Stimulated activated CD4-positive, alpha-beta T cell treated with anti-CD3 and anti-CD28 coated beads, Interleukin-15, amount 100 ng/mL, for 1 hour (primary cell): ENCODE results near the gene MTHFD1.
"Not testable (repeated sequence)": the region's sequence is repeated elsewhere in the genome, so short reads cannot be mapped to it uniquely, and the experiment has no call there.

Experiments used
- DNase-seq, 2 donors: peaks; one replicate each; pipeline ENCODE4 v3.0.0-alpha.2; 2020; ENCODE audit warnings: low read depth in 1 of 2, low spot score in 1 of 2

Gene MTHFD1

DNA sequence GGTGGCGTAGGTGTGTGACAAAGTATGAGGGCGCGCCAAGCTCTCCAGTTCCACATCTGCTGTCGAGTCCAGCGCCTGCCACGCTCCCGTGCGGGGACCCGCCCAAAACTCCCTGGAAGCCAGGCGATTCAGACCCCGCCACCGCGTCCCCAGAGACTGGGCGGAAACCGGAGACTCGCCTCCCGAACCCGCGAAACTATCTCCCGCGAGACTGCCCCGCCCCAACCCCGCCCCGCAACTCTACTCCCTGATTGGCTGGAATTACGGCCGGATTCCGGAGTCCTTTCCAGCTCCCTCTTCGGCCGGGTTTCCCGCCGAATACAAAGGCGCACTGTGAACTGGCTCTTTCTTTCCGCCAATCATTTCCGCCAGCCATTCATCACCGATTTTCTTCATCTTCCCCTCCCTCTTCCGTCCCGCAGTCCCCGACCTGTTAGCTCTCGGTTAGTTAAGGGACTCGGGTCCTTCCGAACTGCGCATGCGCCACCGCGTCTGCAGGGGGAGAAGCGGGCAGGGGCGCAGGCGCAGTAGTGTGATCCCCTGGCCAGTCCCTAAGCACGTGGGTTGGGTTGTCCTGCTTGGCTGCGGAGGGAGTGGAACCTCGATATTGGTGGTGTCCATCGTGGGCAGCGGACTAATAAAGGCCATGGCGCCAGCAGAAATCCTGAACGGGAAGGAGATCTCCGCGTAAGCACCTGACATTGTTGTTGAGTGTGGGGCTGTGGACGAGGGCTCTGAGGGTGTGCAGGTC is at the start of gene MTHFD1:
TSS of gene MTHFD1 (plus strand) at position 572 of the 751 bp plus-strand sequence. CDS start at position 647, 75 bp downstream.
- DNase-seq: peak; percentile 91 to 95

GRCh38 chr14:64338616-64339316 is 49.4 kb upstream of the MTHFD1 start:
- peak; percentile 57 to 82 for DNase-seq

GRCh38 chr14:64340560-64341196 is 47.5 kb upstream of the MTHFD1 start:
- no peak for DNase-seq

DNA sequence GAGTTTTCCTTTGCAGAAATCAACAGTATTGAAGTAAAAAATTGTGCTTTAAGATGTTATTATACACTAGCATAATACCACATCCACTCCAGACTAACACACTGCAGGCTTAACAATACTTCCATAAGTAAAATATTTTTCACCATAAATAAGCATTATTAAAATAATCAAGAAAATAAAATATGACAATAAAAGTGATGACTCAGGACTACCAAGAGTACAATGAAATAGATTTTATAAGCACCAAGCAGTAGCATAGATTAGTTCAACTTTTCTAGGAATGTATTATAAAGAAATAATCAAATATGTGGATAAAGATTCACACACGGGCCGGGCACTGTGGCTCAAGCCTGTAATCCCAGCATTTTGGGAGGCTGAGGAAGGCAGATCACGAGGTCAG is 40.4 kb upstream of the MTHFD1 start:
- no peak for DNase-seq

- no peak for DNase-seq
Measured at GRCh38 chr14:64349741-64350490, 38.2 kb upstream of the MTHFD1 start.

GRCh38 chr14:64363265-64363846 is 24.8 kb upstream of the MTHFD1 start:
- no peak for DNase-seq

DNA sequence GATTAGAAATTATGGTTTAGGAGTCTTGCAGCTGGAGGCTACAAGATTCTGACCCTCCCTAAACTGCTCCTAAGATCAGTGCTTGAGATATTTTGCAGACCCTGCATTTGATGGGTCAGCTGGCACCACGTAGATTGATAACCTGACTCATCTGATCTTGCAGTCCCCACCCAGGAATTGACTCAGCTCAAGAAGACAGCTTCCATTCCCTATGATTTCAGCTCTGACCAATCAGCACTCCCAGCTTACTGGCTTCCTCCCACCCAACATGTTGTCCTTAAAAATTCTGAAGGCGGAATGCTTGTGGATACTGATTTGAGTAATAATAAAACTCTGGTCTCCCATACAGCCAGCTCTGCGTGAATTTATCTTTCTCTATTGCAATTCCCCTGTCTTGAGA is 23.2 kb upstream of the MTHFD1 start:
- no peak for DNase-seq

GRCh38 chr14:64365358-64365889 is 22.7 kb upstream of the MTHFD1 start:
- DNase-seq: not testable (repeated sequence)

GRCh38 chr14:64369201-64369600 is 19.0 kb upstream of the MTHFD1 start:
- no peak for DNase-seq

DNA sequence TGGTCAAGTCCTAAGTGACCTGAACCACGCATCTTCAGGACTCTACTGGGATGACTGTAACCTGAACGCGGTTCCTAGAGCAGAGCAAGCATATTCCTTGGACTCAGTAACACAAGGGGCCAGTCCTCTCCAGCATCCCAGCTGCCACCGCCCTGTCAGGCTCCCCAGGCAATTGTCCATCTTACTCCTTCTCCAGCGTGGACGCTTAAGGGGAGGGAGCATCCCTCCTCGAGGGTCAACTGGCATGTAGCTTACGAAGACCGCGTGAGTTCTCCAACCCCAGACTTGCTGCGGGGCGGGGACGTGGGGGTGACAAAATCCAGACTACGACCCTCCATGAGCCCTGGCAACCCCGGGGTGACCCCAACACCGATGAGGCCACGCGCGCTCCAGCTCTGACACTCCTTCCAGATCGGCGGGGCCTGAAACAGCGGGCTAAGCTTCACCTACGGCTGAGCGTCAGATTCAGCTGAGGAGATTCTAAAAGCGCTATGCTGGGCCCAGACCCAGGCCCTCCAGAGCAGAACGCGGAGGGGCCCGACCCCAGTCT is 846 bp upstream of the MTHFD1 start:
- no peak for DNase-seq

- no peak for DNase-seq
Measured at GRCh38 chr14:64388533-64389285, 556 bp downstream of the MTHFD1 start.

- no peak for DNase-seq
Measured at GRCh38 chr14:64391113-64391725, 3.1 kb downstream of the MTHFD1 start.

DNA sequence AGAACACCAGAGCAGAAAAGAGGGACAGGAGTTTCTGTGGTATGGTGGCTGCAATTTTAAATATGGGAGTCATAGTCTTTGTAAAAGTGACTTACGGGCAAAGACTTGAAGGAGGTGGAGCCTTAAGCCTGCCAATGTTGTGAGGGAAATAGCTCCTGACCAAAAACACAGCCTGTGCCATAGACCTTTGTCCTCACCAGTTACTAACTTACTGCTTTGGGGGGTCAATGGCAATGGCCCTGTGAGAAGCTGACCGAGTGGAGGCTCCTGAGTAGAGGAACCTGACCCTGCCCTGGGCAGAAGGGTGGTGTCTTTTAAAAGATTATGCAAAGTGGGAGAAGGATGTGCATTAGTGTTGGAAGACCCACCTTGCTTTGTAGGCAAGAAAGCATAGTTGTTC is 3.8 kb downstream of the MTHFD1 start:
- no peak for DNase-seq

GRCh38 chr14:64393189-64393726 is 5.1 kb downstream of the MTHFD1 start:
- not testable (repeated sequence) for DNase-seq

DNA sequence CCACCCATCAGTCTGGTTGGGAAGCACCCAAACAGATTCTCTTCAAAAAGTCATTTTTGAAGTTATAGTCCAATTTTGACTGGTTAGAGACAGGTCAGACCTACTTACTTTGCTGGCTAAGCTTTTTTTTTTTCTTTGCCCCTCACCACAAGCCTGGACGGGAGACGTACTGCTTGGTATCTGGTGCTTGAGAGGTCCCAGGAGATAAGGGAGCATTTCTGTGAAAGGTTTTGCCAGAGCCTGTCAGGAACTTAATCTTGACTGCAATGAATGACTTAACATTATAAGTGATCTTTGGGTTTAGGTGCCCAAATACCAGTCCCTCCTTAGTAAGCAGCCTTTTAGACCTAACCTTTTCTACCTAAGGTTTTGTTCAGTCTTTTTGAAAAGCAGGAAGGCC is 6.3 kb downstream of the MTHFD1 start:
- no peak for DNase-seq

DNA sequence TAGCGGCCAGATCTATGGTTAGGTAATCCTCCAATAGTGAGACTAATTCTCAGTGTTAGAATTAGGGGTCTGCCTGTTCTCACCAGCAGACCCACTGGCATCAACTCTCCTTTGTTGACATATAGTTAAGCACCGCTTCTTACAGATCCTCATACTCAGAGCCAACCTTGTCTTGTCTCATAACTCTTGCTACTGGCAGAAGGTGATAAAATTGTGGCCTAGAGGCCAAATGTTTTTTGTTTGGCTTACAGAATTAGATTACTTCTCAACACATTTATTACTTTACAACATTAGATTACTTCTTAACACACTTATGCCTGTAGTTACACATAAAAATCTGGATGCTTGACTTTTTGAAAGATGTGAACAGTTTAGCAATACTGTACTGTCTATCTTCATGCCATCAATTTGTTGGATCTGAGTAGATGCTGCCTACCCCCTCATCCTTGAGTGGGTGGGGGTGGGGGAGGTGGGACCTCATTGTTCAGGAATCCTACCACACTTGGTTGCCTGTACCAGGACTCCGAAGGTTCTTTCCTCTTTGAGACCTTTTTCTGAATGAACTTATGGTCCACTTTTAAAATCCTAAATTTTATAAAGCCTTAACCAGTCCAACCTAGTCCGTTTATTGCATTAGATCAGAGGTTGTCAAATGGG is 7.0 kb downstream of the MTHFD1 start:
- no peak for DNase-seq

- DNase-seq: no peak
Measured at GRCh38 chr14:64400829-64401459, 12.8 kb downstream of the MTHFD1 start.

DNA sequence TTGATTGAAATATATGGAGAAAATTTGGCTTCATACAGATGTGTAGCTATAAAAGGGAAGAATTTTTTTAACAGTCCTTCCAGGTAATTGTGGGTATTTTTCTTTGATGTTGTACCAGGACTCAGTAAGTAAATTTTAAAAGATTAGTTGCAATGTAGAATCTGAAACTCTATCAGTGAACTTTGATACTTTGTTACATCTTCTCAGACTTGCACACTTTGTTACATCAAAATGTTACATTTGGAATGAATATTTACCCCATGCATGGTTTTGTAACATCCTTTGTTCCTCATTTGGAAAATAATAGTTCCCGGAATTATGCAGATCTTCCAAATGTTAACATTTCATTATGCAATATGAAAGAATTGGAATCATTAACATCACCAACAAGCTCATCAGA is 13.8 kb downstream of the MTHFD1 start:
- DNase-seq: no peak
